ENCODE measurements around the gene DIAPH2.

DIAPH2 gene

DNA sequence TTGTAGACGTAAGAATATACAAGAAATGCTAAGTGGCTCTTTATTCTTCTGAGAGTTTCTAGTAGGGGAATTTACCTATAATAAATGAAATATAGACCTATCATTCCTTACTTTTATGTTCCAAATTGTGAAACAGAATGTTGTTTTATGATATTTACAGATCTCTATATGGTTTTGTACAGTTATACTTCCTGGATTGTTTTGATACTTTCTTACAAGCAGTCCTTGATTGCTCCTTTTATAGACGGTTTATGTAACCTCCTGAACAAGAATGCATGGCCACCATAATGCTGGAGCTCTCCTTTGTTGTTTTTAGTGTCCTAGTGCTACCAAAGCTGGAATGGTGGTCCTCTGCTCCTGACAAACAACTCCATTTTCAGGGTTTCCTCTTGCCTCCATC lies 107.4 kb downstream of the DIAPH2 start:
- TF ChIP-seq, protein P1, sequence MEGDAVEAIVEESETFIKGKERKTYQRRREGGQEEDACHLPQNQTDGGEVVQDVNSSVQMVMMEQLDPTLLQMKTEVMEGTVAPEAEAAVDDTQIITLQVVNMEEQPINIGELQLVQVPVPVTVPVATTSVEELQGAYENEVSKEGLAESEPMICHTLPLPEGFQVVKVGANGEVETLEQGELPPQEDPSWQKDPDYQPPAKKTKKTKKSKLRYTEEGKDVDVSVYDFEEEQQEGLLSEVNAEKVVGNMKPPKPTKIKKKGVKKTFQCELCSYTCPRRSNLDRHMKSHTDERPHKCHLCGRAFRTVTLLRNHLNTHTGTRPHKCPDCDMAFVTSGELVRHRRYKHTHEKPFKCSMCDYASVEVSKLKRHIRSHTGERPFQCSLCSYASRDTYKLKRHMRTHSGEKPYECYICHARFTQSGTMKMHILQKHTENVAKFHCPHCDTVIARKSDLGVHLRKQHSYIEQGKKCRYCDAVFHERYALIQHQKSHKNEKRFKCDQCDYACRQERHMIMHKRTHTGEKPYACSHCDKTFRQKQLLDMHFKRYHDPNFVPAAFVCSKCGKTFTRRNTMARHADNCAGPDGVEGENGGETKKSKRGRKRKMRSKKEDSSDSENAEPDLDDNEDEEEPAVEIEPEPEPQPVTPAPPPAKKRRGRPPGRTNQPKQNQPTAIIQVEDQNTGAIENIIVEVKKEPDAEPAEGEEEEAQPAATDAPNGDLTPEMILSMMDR (IDR thresholded peaks at IDR 0.05; ENCODE audit: low read depth, low read length) = no peak
- Histone ChIP-seq H3K4me3 (ENCODE audit: low read depth, low read length) (no peak overlapping the region), H3K9me3 (no peaks in the 10 kb centered on the region), H3K27me3 (no peaks in the 10 kb centered on the region), H3K4me1 (no peaks in the 10 kb centered on the region), H3K36me3 (no peaks in the 10 kb centered on the region)
- DNase-seq = no peak

DNA sequence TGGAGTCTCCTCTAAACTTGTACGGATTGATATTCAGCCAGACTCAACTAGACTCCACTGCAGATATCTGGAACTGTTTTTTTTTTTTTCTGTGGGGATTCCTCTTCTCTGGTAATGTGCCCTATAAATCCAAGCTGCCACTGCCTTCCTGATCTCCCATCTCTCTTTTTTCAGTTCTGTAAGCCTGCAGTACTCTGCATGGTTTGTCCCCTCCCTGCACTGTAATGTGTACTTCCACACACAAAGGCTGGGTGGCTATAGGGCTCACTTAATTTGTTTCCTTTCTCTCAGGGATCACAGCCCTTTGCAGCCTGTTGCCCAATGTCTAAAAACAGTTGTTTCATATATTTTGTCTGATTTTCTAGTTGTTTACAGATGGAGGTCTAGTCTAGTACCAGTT lies 114.3 kb downstream of the DIAPH2 start:
- TF ChIP-seq, protein P1 (IDR thresholded peaks at IDR 0.05; ENCODE audit: low read depth, low read length) = no peak
- Histone ChIP-seq H3K9me3 (no peaks in the 10 kb centered on the region), H3K27me3 (no peaks in the 10 kb centered on the region), H3K4me3 (ENCODE audit: low read depth, low read length) (no peak overlapping the region), H3K36me3 (no peaks in the 10 kb centered on the region), H3K4me1 (no peaks in the 10 kb centered on the region)
- no peak for DNase-seq

DNA sequence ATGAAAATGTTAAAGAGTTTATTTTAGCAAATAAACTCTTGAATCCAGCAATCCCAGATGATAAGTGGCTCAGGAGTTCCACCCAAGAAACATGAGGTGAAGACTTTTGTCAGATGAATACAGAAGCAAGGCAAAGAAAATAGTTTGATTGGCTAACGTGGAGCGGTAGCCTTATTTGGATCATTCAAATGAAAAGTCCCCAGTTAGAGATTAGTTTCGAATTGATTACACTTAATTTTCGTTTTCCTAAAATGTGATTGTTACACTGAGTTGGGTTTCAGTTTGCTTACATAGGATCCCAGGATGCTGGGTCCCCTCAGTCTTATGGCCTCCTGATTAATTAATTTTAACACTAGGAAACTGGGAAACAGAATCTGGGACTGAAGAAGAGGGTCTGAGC lies 122.7 kb downstream of the DIAPH2 start:
- Histone ChIP-seq H3K9me3 (no peaks in the 10 kb centered on the region), H3K4me3 (ENCODE audit: low read depth, low read length) (no peak overlapping the region), H3K4me1 (no peaks in the 10 kb centered on the region), H3K27me3 (no peaks in the 10 kb centered on the region), H3K36me3 (no peaks in the 10 kb centered on the region)
- DNase-seq = no peak
- TF ChIP-seq, protein P1 (IDR thresholded peaks at IDR 0.05; ENCODE audit: low read depth, low read length) = no peak

DNA sequence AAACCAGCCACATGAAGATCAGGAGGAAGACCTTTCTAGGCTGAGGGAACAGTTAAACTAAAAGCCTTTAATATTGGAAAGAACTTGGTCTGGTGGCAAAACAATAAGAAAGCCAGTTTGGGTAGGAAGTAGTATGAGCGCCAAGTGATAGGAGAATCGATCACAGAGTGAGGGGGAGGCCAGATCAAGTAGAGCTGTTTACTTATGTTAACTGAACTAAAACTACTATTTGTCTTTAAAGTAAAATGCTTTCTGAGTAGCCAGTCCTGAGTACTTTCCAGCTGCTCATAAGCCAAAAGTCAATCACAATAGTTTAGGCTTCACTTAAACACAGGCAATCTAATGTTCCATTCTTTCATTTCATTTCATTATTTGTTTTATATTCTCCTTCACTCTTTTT lies 136.3 kb downstream of the DIAPH2 start:
- TF ChIP-seq, protein P1 (IDR thresholded peaks at IDR 0.05; ENCODE audit: low read depth, low read length) = no peak
- H3K4me3 ChIP-seq (ENCODE audit: low read depth, low read length) = no peak overlapping the region
- H3K9me3 ChIP-seq = no peaks in the 10 kb centered on the region
- H3K4me1 ChIP-seq = no peaks in the 10 kb centered on the region
- DNase-seq = no peak
- H3K36me3 ChIP-seq = no peaks in the 10 kb centered on the region
- no peaks in the 10 kb centered on the region for H3K27me3 ChIP-seq

DNA sequence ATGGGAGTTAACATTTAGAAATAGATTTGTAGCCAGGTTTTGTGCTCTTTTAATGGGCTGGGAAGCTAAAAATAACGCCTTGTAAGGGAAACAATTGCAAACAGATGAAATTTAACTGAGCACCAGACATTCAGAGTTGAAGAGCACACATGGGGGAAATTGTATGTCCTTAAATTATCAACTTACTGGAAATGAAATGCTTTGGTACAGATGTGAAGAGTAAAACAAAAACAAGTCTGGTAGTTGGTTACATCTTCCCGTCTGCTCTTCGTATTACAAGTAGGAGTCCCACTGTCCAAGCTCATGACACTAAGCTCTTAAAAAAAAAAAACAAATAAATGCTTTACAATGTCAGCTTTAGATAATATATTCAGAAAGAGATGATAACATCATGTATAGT lies 139.5 kb downstream of the DIAPH2 start:
- Histone ChIP-seq H3K4me3 (ENCODE audit: low read depth, low read length) (no peak overlapping the region), H3K27me3 (no peaks in the 10 kb centered on the region), H3K4me1 (no peaks in the 10 kb centered on the region), H3K9me3 (no peaks in the 10 kb centered on the region), H3K36me3 (no peaks in the 10 kb centered on the region)
- TF ChIP-seq, protein P1 (IDR thresholded peaks at IDR 0.05; ENCODE audit: low read depth, low read length) = no peak
- DNase-seq = no peak

DNA sequence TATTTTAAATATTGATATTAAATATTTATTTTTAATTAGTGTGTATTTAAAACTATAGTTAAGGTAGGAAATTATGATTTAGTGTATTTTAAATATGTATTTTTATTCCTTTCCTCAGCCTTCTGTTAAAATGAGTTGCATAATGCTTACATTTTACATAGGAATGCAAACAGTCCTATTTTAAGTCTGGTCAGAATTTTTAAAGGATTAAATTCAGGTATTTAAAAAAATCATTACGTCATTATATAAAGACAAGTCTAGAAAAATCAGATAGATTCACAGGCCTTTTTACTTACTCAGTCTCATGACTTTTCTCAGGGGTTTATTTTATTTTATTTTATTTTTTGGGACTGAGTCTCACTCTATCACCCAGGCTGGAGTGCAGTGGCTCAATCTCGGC lies 148.7 kb downstream of the DIAPH2 start:
- no peaks in the 10 kb centered on the region for H3K4me1 ChIP-seq
- TF ChIP-seq, protein P1 (IDR thresholded peaks at IDR 0.05; ENCODE audit: low read depth, low read length) = no peak
- H3K27me3 ChIP-seq = no peaks in the 10 kb centered on the region
- no peak overlapping the region for H3K4me3 ChIP-seq (ENCODE audit: low read depth, low read length)
- DNase-seq = no peak
- H3K36me3 ChIP-seq = no peaks in the 10 kb centered on the region
- no peaks in the 10 kb centered on the region for H3K9me3 ChIP-seq
